Activated CD8-positive, alpha-beta T cell treated with anti-CD3 and anti-CD28 coated beads for 36 hours (primary cell): Measurements from ENCODE around the gene LRRC63. TPM values are rescaled to one million over a fixed set of nuclear protein-coding genes. Genes with fewer than 3 reads are reported as not detected.

Source experiments
- ATAC-seq: fragments of 200-7000 bp; cut with Tn5 transposase; one replicate; pipeline ENCODE4 v1.10.0; 2021; ENCODE audit warnings: mild to moderate bottlenecking, moderate library complexity
- CTCF ChIA-PET: fragments of 350-600 bp; sonication (Branson Sonifier 250); formaldehyde crosslinking; loops from one replicate; lab custom pipeline; 2021; ENCODE audit warnings: antibody characterized with exemption; lab: Charles Lee
- POLR2A ChIA-PET: fragments of 350-600 bp; sonication (Branson Sonifier 250); formaldehyde crosslinking; loops from one replicate; lab custom pipeline; 2021; ENCODE audit warnings: antibody characterized with exemption; lab: Charles Lee
- DNase-seq: peaks from one replicate; pipeline ENCODE4 v3.0.0-alpha.2; 2020
- H3K27ac Mint-ChIP-seq: one replicate; pipeline ENCODE4 v1.8.0; 2021; ENCODE audit warnings: mild to moderate bottlenecking, mixed read lengths
- H3K27me3 Mint-ChIP-seq: one replicate; pipeline ENCODE4 v1.8.0; 2021; ENCODE audit warnings: mixed read lengths
- H3K36me3 Mint-ChIP-seq: one replicate; pipeline ENCODE4 v1.8.0; 2021; ENCODE audit warnings: low read depth, mixed read lengths
- H3K4me1 Mint-ChIP-seq: one replicate; pipeline ENCODE4 v1.8.0; 2021; ENCODE audit warnings: low read depth, mixed read lengths
- H3K4me3 Mint-ChIP-seq: one replicate; pipeline ENCODE4 v1.8.0; 2021; ENCODE audit warnings: mild to moderate bottlenecking, moderate library complexity, mixed read lengths
- H3K9me3 Mint-ChIP-seq: one replicate; pipeline ENCODE4 v1.8.0; 2021; ENCODE audit warnings: mixed read lengths
- intact Hi-C: fragments of 100-400 bp; cut with micrococcal nuclease; formaldehyde crosslinking; loops from one replicate; pipeline ENCODE4 v1.10.0; 2022
- total RNA-seq, 2 experiments: library from RNA; stranded (reverse); gene quantifications; one replicate each; pipeline ENCODE4 v1.2.3, GENCODE V29; 2021
- TF ChIP-seq, protein P1 (sequence below): fragments of 200-600 bp; IDR thresholded peaks from one replicate; pipeline ENCODE4 v1.8.0; 2022; ENCODE audit warnings: antibody characterized with exemption, mild to moderate bottlenecking

Gene LRRC63
- total RNA-seq, 2 experiments from 2014 or later = 0.47 to 0.59 TPM

DNA sequence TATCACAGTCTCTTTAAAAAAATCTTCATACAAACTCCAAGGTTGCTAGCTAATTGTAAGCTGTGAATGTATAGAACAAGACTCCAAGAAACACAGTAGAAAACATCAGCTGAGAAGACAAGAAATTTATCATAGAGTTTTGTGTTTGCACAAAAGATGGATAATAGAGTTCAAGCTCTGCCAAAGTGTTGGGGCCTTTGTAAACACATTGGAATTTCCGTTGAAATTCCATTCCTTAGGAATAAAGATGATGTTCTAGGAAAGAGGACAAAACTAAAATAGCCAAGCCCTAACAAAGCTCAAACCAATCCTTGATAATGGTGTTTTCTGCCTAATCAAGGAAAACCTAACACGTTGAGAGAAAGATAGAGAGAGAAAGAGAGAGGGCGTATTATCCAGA lies 20.6 kb downstream of the LRRC63 start:
- intact Hi-C loops = no loop called here
- no peaks in the 10 kb centered on the region for H3K27me3 Mint-ChIP-seq
- CTCF ChIA-PET = no interaction called here
- ATAC-seq = no peak
- H3K36me3 Mint-ChIP-seq = peaks cover 15% of the 10 kb centered on the region
- H3K4me3 Mint-ChIP-seq = no peak overlapping the region
- H3K4me1 Mint-ChIP-seq = no peaks in the 10 kb centered on the region
- TF ChIP-seq, protein P1, sequence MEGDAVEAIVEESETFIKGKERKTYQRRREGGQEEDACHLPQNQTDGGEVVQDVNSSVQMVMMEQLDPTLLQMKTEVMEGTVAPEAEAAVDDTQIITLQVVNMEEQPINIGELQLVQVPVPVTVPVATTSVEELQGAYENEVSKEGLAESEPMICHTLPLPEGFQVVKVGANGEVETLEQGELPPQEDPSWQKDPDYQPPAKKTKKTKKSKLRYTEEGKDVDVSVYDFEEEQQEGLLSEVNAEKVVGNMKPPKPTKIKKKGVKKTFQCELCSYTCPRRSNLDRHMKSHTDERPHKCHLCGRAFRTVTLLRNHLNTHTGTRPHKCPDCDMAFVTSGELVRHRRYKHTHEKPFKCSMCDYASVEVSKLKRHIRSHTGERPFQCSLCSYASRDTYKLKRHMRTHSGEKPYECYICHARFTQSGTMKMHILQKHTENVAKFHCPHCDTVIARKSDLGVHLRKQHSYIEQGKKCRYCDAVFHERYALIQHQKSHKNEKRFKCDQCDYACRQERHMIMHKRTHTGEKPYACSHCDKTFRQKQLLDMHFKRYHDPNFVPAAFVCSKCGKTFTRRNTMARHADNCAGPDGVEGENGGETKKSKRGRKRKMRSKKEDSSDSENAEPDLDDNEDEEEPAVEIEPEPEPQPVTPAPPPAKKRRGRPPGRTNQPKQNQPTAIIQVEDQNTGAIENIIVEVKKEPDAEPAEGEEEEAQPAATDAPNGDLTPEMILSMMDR = no peak
- peaks cover 23% of the 10 kb centered on the region for H3K9me3 Mint-ChIP-seq
- DNase-seq = no peak
- POLR2A ChIA-PET = no interaction called here
- no peak overlapping the region for H3K27ac Mint-ChIP-seq

DNA sequence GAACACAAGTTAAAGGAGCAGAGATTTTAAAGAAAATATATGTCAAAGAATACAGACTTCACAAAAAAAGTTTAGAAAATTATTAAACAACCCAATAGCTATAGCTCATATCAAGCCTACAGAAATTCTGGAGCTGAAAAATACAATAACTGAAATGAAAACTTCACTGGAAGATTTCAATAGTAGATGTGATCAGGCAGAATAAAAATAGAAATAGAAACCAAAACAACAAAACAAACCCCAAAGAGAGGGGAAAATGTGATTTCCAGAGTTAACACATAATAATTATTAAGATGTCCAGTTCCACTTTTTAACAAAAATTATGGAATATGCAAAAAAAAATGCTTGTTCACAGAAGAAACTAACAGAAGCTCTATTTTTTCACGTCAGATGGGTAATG lies 23.6 kb downstream of the LRRC63 start:
- H3K4me3 Mint-ChIP-seq = no peak overlapping the region
- DNase-seq (no peak), ATAC-seq (no peak)
- H3K9me3 Mint-ChIP-seq = peaks cover 24% of the 10 kb centered on the region
- no peaks in the 10 kb centered on the region for H3K27me3 Mint-ChIP-seq
- no peak overlapping the region for H3K27ac Mint-ChIP-seq
- H3K4me1 Mint-ChIP-seq = no peaks in the 10 kb centered on the region
- ChIA-PET POLR2A (no interaction called here), CTCF (interaction anchor here (1.0 kb wide), 1 partner anchor 75 kb away, joined by 3 read pairs; no protein-coding TSS in a partner anchor)
- TF ChIP-seq, protein P1 = no peak
- intact Hi-C loops = no loop called here
- peaks cover 15% of the 10 kb centered on the region for H3K36me3 Mint-ChIP-seq

DNA sequence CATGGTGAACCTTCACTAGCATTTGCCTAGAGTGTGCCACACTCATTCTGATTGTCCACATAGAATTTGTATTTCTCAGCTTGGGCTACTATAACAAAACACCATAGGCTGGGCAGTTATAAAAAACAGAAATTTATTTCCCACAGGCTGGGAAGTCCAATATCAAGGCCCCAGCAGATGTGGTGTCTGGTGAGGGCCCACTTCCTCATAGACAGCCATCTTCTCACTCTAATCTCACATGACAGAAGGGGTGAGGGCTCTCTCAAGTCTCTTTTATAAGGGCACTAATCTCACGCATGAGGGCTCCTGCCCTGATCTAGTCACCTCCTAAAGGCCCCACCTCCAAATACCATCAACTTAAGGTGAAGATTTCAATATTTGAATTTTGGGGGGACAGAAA lies 53.6 kb downstream of the LRRC63 start:
- TF ChIP-seq, protein P1 = no peak
- intact Hi-C loops = no loop called here
- no peak for ATAC-seq
- Mint-ChIP-seq H3K4me3 (no peak overlapping the region), H3K4me1 (no peaks in the 10 kb centered on the region), H3K27me3 (peaks cover 4% of the 10 kb centered on the region), H3K27ac (no peak overlapping the region), H3K9me3 (no peaks in the 10 kb centered on the region), H3K36me3 (no peaks in the 10 kb centered on the region)
- DNase-seq = no peak
- ChIA-PET CTCF (interaction anchor here (0.8 to 1.2 kb wide), 3 partner anchors 11 to 105 kb away, joined by 3 to 4 read pairs (median 4); no protein-coding TSS in a partner anchor), POLR2A (no interaction called here)

DNA sequence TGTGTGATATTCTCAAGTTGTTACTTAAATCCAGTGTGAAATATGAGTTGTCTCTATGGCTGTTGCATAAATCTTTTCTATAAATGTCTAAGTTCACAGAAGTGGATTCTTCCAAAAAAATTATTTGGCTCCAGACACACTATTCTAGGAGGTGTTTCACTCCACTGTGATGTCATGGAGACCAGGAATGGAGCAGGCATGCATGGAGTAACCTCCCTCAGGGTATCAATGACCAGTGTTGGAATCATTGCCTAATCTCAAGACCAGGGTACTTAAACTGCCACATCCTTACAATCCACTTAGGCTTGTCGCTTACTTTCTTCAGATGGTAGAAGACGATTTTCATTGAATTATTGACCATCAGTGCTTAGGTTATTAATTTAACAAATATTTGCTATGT lies 55.4 kb downstream of the LRRC63 start:
- H3K9me3 Mint-ChIP-seq = no peaks in the 10 kb centered on the region
- H3K27me3 Mint-ChIP-seq = peaks cover 4% of the 10 kb centered on the region
- no peak overlapping the region for H3K27ac Mint-ChIP-seq
- intact Hi-C loops = no loop called here
- TF ChIP-seq, protein P1 = no peak
- CTCF ChIA-PET = interaction anchor here (1.9 kb wide), 1 partner anchor 10 kb away, joined by 4 read pairs; no protein-coding TSS in a partner anchor
- no peak overlapping the region for H3K4me3 Mint-ChIP-seq
- no peaks in the 10 kb centered on the region for H3K4me1 Mint-ChIP-seq
- ATAC-seq = no peak
- POLR2A ChIA-PET = no interaction called here
- DNase-seq = no peak
- H3K36me3 Mint-ChIP-seq = no peaks in the 10 kb centered on the region

DNA sequence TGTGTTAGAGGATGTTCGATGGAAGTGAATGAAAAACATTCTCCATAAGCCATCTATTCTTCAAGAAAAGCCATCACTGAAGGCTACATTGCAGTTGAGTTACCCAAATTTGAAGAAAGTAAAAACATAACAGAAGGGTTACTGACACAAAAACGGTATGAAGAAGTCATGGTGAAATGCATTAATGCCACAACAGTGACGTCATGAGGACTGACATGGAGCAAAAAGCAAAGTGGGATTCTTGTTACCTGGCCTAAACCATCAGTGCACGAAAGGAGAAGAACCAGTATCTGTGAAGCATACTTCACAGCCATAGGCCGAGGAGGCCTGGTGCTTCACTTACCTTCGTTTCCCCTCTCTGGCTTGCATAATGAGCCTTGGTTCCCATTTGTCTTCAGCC lies 58.7 kb downstream of the LRRC63 start:
- intact Hi-C loops = no loop called here
- ATAC-seq (no peak), DNase-seq (no peak)
- no peaks in the 10 kb centered on the region for H3K36me3 Mint-ChIP-seq
- no peaks in the 10 kb centered on the region for H3K9me3 Mint-ChIP-seq
- H3K27ac Mint-ChIP-seq = no peak overlapping the region
- TF ChIP-seq, protein P1 = no peak
- H3K4me3 Mint-ChIP-seq = no peak overlapping the region
- H3K4me1 Mint-ChIP-seq = no peaks in the 10 kb centered on the region
- ChIA-PET CTCF (no interaction called here), POLR2A (no interaction called here)
- H3K27me3 Mint-ChIP-seq = no peaks in the 10 kb centered on the region
